A673 (cell line): ENCODE measurements around the gene TMEM240.
"Not testable (repeated sequence)": the region's sequence is repeated elsewhere in the genome, so short reads cannot be mapped to it uniquely, and the experiment has no call there.

Experiments used
- EZH2 ChIP-seq: fragments of 200-600 bp; sonication (generic); IDR thresholded peaks from 2 replicates; pipeline ENCODE4 v1.6.1; 2017; ENCODE audit warnings: borderline replicate concordance, low read depth, mild to moderate bottlenecking, mixed read lengths, antibody characterized with exemption, low read length; ENCODE audit not compliant: poor library complexity, severe bottlenecking
- TF ChIP-seq, protein P1 (sequence below): fragments of 300-800, 200-600 bp; sonication (generic); conservative IDR thresholded peaks from 2 replicates; pipeline ENCODE4 v1.5.1; 2017; ENCODE audit warnings: low read depth, mild to moderate bottlenecking, antibody characterized with exemption, low read length, moderate library complexity, mixed read lengths

GRCh38 chr1:1516923-1517322, 23.5 kb downstream of the TMEM240 start:
- TF ChIP-seq, protein P1, sequence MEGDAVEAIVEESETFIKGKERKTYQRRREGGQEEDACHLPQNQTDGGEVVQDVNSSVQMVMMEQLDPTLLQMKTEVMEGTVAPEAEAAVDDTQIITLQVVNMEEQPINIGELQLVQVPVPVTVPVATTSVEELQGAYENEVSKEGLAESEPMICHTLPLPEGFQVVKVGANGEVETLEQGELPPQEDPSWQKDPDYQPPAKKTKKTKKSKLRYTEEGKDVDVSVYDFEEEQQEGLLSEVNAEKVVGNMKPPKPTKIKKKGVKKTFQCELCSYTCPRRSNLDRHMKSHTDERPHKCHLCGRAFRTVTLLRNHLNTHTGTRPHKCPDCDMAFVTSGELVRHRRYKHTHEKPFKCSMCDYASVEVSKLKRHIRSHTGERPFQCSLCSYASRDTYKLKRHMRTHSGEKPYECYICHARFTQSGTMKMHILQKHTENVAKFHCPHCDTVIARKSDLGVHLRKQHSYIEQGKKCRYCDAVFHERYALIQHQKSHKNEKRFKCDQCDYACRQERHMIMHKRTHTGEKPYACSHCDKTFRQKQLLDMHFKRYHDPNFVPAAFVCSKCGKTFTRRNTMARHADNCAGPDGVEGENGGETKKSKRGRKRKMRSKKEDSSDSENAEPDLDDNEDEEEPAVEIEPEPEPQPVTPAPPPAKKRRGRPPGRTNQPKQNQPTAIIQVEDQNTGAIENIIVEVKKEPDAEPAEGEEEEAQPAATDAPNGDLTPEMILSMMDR: not testable (repeated sequence)
- TF ChIP-seq EZH2: not testable (repeated sequence)
